Activated CD4-positive, alpha-beta T cell treated with anti-CD3 and anti-CD28 coated beads, Interleukin-10, Interleukin-2, amounts not matched to agents 100 ng/mL and 50 ng/mL, durations not matched to agents 16 hours and 8 hours (primary cell): ENCODE measurements around the gene DICER1.
A peak's percentile ranks its signal among the peaks of the same experiment; 100 is the strongest.
"Not testable (repeated sequence)": the region's sequence is repeated elsewhere in the genome, so short reads cannot be mapped to it uniquely, and the experiment has no call there.

Experiments
- DNase-seq: peaks from one replicate; pipeline ENCODE4 v3.0.0-alpha.2; 2020

DICER1 gene

GRCh38 chr14:95157327-95158189, at the start of gene DICER1:
Gene DICER1, minus strand, starts transcription at chr14:95157529. Its CDS starts 24,071 bp downstream, at chr14:95133458.
- DNase-seq: peak; percentile 96

- DNase-seq: no peak
Observed at GRCh38 chr14:95206534-95206933, 49.2 kb upstream of the DICER1 start.

- no peak for DNase-seq
Observed at GRCh38 chr14:95204705-95205104, 47.4 kb upstream of the DICER1 start.

GRCh38 chr14:95201745-95202144, 44.4 kb upstream of the DICER1 start:
- not testable (repeated sequence) for DNase-seq

DNA sequence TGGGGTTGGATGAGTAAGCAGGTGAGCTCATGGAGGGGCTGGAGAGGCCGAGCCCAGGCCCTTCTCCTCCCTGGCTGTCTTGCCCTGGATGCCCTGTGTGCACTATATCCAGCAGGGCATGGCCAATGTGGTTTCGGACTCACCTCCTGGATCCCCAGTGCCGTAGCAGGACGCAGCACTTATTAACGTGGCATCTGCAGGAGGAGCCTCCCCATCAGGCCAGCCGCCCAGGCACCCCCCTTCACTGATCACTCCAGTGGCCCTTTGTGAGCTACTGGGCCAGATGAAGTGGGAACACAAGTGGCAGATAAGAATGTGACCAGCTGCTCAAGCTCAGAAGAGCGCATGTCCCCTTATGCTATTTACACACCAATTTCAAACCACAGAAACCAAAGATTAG, 43.1 kb upstream of the DICER1 start:
- DNase-seq: no peak

DNA sequence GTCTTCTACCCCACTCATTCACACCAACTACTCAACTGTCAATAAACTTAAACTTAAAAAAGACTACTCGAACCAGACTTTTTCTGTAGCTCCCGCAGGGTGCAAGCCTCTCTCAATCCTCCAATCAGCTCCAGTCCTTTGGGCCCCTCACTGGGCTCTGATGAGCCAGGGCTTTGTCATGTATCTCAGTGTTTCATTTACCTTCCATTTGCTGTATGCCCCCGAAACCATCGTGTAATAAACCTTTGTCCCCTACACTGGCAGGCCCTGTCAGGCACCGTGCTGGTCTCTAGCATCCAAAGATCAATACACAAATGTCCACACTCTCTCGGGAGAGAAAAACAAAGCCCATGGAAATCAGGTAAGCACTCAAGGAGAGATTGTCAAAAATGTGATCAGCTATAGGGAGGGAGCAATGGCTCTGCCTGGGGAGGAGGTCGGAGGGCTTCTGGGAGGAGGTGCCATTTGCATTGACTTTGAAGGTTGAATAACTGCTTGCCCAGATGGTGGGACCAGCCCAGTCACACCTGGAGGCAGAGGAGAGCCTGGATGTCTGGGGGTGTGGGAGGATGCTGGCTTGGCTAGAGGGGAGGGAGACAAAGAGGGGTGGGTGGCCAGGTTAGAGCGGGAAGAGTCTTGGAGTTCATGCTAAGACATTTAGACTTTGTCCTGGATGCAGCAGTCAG, 42.1 kb upstream of the DICER1 start:
- DNase-seq: no peak

DNA sequence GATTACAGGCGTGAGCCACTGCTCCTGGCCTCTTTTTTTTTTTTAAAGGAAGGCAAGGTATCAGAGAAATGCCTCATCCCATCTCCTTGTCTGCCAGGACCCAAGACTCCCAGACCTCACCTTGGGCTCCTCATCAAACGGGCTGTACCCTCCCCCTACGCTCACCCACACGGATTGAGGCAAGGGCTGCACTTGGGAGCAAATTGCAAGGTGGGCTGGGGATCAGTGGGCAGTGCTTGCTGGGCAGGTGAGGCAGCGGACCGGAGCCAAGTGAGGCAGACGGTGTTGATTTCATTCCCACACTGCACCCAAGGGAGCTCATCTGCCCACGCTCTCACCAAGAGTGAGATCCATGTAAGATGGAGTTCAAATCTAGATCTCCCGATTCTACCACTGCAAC, 41.0 kb upstream of the DICER1 start:
- no peak for DNase-seq

DNA sequence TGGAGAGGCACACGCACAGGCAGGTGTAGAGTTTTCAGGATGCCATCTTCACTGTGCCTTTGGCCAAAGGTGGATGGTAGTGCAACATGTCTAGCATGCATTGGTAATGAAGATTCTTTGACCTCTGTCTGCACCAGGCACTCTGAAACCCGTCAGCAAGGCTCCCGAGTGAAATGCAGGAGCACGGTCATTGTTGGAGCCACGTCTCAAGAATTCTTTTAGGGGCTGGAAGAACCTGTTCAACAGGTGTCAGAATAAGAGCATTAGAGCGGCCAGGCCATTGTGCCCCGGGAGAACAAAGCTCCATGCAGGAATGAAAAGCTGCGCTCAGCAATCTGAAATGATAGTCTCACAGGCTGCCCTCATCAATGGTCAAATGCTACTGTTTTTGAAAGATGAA, 40.2 kb upstream of the DICER1 start:
- DNase-seq: no peak

GRCh38 chr14:95196826-95197545, 39.7 kb upstream of the DICER1 start:
- DNase-seq: no peak

- peak; percentile 34 for DNase-seq
Observed at GRCh38 chr14:95196268-95196667, 38.9 kb upstream of the DICER1 start.

- DNase-seq: no peak
Observed at GRCh38 chr14:95195031-95195430, 37.7 kb upstream of the DICER1 start.

- no peak for DNase-seq
Observed at GRCh38 chr14:95193081-95193480, 35.8 kb upstream of the DICER1 start.

DNA sequence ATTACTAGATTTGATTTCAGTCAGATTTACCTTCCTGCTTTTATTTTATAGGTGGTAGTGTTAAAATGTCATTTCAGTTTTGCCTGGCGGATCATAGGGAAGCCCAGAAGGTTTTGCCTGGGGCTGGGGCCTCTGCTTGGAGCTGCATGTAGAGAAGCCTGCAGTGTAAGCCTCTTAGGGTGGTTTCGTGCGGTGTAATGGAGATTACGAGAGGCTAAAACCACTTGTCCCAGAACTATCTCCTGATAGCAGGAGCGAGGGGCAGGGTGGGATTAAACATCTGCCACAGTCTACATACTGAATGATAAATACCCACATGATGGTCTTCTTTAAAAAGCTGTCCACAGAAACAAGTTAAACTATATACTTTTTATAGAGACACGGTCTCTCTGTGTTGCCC, 35.0 kb upstream of the DICER1 start:
- DNase-seq: no peak

- no peak for DNase-seq
Observed at GRCh38 chr14:95191445-95192199, 34.3 kb upstream of the DICER1 start.

GRCh38 chr14:95190857-95191256, 33.5 kb upstream of the DICER1 start:
- no peak for DNase-seq

GRCh38 chr14:95190346-95190840, 33.1 kb upstream of the DICER1 start:
- no peak for DNase-seq

- DNase-seq: no peak
Observed at GRCh38 chr14:95189367-95190132, 32.2 kb upstream of the DICER1 start.

GRCh38 chr14:95188380-95188779, 31.1 kb upstream of the DICER1 start:
- no peak for DNase-seq

- DNase-seq: no peak
Observed at GRCh38 chr14:95185767-95186392, 28.6 kb upstream of the DICER1 start.

GRCh38 chr14:95185033-95185766, 27.9 kb upstream of the DICER1 start:
- peak; percentile 5 for DNase-seq

GRCh38 chr14:95184413-95184790, 27.1 kb upstream of the DICER1 start:
- no peak for DNase-seq
